HepG2 (cell line): Measurements from ENCODE around the gene TMEM150C. TPM values are rescaled to one million over a fixed set of nuclear protein-coding genes. Genes with fewer than 3 reads are reported as not detected.

Experiments used
- NFYC ChIP-seq: IDR thresholded peaks from 2 replicates; pipeline ENCODE4 v1.6.1; 2016; ENCODE audit warnings: missing genetic modification reagents, missing compliant biosample characterization
- SMYD3 ChIP-seq: sonication (generic); formaldehyde crosslinking; IDR thresholded peaks from 2 replicates; pipeline ENCODE4 v1.8.1; 2023; ENCODE audit warnings: mild to moderate bottlenecking, missing genetic modification reagents
- TAF1 ChIP-seq: sonication (generic); formaldehyde crosslinking; IDR thresholded peaks from 2 replicates; pipeline ENCODE4 v1.4.0; 2020; ENCODE audit warnings: missing genetic modification reagents
- YY1 ChIP-seq: IDR thresholded peaks from 2 replicates; pipeline ENCODE4 v1.6.1; 2011; ENCODE audit warnings: low read length, low read depth, moderate library complexity, mild to moderate bottlenecking; ENCODE audit not compliant: insufficient read depth, insufficient replicate concordance
- ZNF350 ChIP-seq: sonication (generic); formaldehyde crosslinking; IDR thresholded peaks from 2 replicates; pipeline ENCODE4 v1.4.0; 2020; ENCODE audit warnings: mild to moderate bottlenecking, low read depth, missing genetic modification reagents, borderline replicate concordance
- ZNF598 ChIP-seq: sonication (generic); formaldehyde crosslinking; IDR thresholded peaks from 2 replicates; pipeline ENCODE4 v1.5.1; 2020; ENCODE audit warnings: mild to moderate bottlenecking, missing genetic modification reagents, borderline replicate concordance
- polyA plus RNA-seq, 8 experiments: library from polyadenylated mRNA; depleted of rRNA in 3 of 8; stranded (reverse) in 7 of 8; unstranded in 1 of 8; fragments of >200 nt; fragmentation: Illumina TruSeq in 4 of 8; extraction: Trizol in 4 of 8; gene quantifications; 2 replicates each; pipeline versions ENCODE4 v1.2.1 to v1.2.3, GENCODE V29; 2011 to 2016; ENCODE audit warnings: low read depth in 4 of 8, missing spikeins in 1 of 8, mixed read lengths in 1 of 8; ENCODE audit not compliant: insufficient read depth in 1 of 8
- total RNA-seq, 5 experiments: library from RNA; depleted of rRNA; stranded (reverse); fragments of >200 nt; fragmentation: Illumina TruSeq; extraction: Trizol; gene quantifications; 2 replicates each; pipeline ENCODE4 v1.2.3, GENCODE V29; 2016; ENCODE audit warnings: low read depth in 1 of 5

Gene TMEM150C
- total and polyA plus RNA-seq, 2 of the 13 experiments (the other 11 are each of a cell fraction or from before 2014, with no cell fraction given) = 0.33 to 0.42 TPM

GRCh38 chr4:82433791-82434190 lies 128.0 kb downstream of the TMEM150C start (continued):
- TF ChIP-seq TAF1 (CRISPR knock-in tag) (no peak), NFYC (CRISPR knock-in tag) (no peak), SMYD3 (CRISPR knock-in tag) (no peak), YY1 (no peak), ZNF598 (CRISPR knock-in tag) (no peak), ZNF350 (no peak)

Other genes starting within 250 kb of the TMEM150C start
- 64.0 and 156 TPM in 2 replicates for gene HNRNPD, start 188.0 kb downstream of the TMEM150C start, total RNA-seq (2016; rRNA removed; fragmentation: Illumina TruSeq; extraction: Trizol)
- 54.1 and 69.7 TPM in 2 replicates for gene HNRNPD, start 188.0 kb downstream of the TMEM150C start, polyA plus RNA-seq (2011; rRNA removed)
- 414 and 452 TPM in 2 replicates for gene HNRNPDL, start 131.5 kb downstream of the TMEM150C start, total RNA-seq (2016; rRNA removed; fragmentation: Illumina TruSeq; extraction: Trizol)
- gene HNRNPDL, start 131.5 kb downstream of the TMEM150C start, polyA plus RNA-seq (2011; rRNA removed) = 139 and 167 TPM in 2 replicates
- gene ENOPH1, start 131.4 kb downstream of the TMEM150C start, total RNA-seq (2016; rRNA removed; fragmentation: Illumina TruSeq; extraction: Trizol) = 64.3 and 80.0 TPM in 2 replicates
- gene ENOPH1, start 131.4 kb downstream of the TMEM150C start, polyA plus RNA-seq (2011; rRNA removed) = 14.2 and 15.5 TPM in 2 replicates
- gene SCD5, start 236.8 kb upstream of the TMEM150C start, total RNA-seq (2016; rRNA removed; fragmentation: Illumina TruSeq; extraction: Trizol) = not detected in 2 replicates
- not detected in 2 replicates for gene SCD5, start 236.8 kb upstream of the TMEM150C start, polyA plus RNA-seq (2011; rRNA removed)